HEK293 (cell line): ENCODE data around the gene LBX2.
A peak's percentile ranks its signal among the peaks of the same experiment; 100 is the strongest.

Experiments
- CTCF ChIA-PET: fragments of 350-600 bp; formaldehyde crosslinking; extraction: SDS; loops from one replicate; lab custom pipeline; 2021; ENCODE audit warnings: antibody characterized with exemption; lab: Yijun Ruan, JAX
- POLR2A ChIA-PET: fragments of 300-600 bp; formaldehyde crosslinking; extraction: SDS; loops from one replicate; lab custom pipeline; 2020; ENCODE audit warnings: antibody characterized with exemption, inconsistent platforms; lab: Yijun Ruan, JAX
- H3K27ac ChIP-seq: fragments of 200-500 bp; sonication (Bioruptor generic); 2 replicates; pipeline ENCODE4 v1.5.1; 2014; ENCODE audit warnings: low read depth, low read length, control low read depth, inconsistent platforms; ENCODE audit errors: extremely low read depth
- H3K36me3 ChIP-seq, 2 experiments: fragments of 200-500 bp in 1 of 2; sonication (Bioruptor generic) in 1 of 2; 1 replicate in 1 of 2; 2 replicates in 1 of 2; pipeline ENCODE4 v1.5.1; 2014 to 2017; ENCODE audit warnings: inconsistent platforms in 2 of 2, low read length in 2 of 2; ENCODE audit not compliant: control insufficient read depth in 2 of 2, insufficient read depth in 1 of 2
- H3K4me1 ChIP-seq: fragments of 200-500 bp; sonication (Bioruptor generic); 2 replicates; pipeline ENCODE4 v1.5.1; 2014; ENCODE audit warnings: mild to moderate bottlenecking, low read length, inconsistent platforms; ENCODE audit not compliant: control insufficient read depth, insufficient read depth
- H3K4me3 ChIP-seq: 2 replicates; pipeline ENCODE4 v1.5.1; 2011; ENCODE audit warnings: low read depth, mild to moderate bottlenecking, control low read depth, low read length, moderate library complexity
- H3K9me3 ChIP-seq: fragments of 200-500 bp; sonication (Bioruptor generic); 2 replicates; pipeline ENCODE4 v1.5.1; 2014; ENCODE audit warnings: low read depth, low read length, inconsistent platforms; ENCODE audit not compliant: control insufficient read depth, insufficient read depth
- MYNN ChIP-seq: fragments of 450-650 bp; formaldehyde crosslinking; IDR thresholded peaks from 2 replicates; pipeline ENCODE4 v1.5.1; 2016; ENCODE audit warnings: missing biosample characterization, missing genetic modification characterization, borderline replicate concordance
- SCRT2 ChIP-seq: fragments of 450-650 bp; formaldehyde crosslinking; IDR thresholded peaks from 2 replicates; pipeline ENCODE4 v1.5.1; 2016; ENCODE audit warnings: missing biosample characterization, missing genetic modification characterization
- SP3 ChIP-seq: fragments of 450-650 bp; formaldehyde crosslinking; IDR thresholded peaks from 2 replicates; pipeline ENCODE4 v1.5.1; 2016; ENCODE audit warnings: missing biosample characterization, missing genetic modification characterization
- TRIM28 ChIP-seq: IDR thresholded peaks from 2 replicates; pipeline ENCODE4 v1.6.1; 2011; ENCODE audit warnings: low read length, control low read depth, borderline replicate concordance
- ZBTB17 ChIP-seq: fragments of 450-650 bp; formaldehyde crosslinking; IDR thresholded peaks from 2 replicates; pipeline ENCODE4 v1.5.1; 2016; ENCODE audit warnings: missing biosample characterization, missing genetic modification characterization
- ZNF10 ChIP-seq: fragments of 450-650 bp; formaldehyde crosslinking; IDR thresholded peaks from 2 replicates; pipeline ENCODE4 v1.5.1; 2017; ENCODE audit warnings: missing biosample characterization, missing genetic modification characterization
- ZNF140 ChIP-seq: fragments of 450-650 bp; formaldehyde crosslinking; IDR thresholded peaks from 2 replicates; pipeline ENCODE4 v1.5.1; 2016; ENCODE audit warnings: missing biosample characterization, missing genetic modification characterization
- ZNF175 ChIP-seq: fragments of 450-650 bp; formaldehyde crosslinking; IDR thresholded peaks from 2 replicates; pipeline ENCODE4 v1.5.1; 2016; ENCODE audit warnings: missing biosample characterization, missing genetic modification characterization
- ZNF19 ChIP-seq: fragments of 450-650 bp; formaldehyde crosslinking; IDR thresholded peaks from 2 replicates; pipeline ENCODE4; 2016; ENCODE audit warnings: missing biosample characterization, missing genetic modification characterization, low read depth
- ZNF214 ChIP-seq: fragments of 450-650 bp; formaldehyde crosslinking; IDR thresholded peaks from 2 replicates; pipeline ENCODE4 v1.5.1; 2017; ENCODE audit warnings: missing biosample characterization, mild to moderate bottlenecking, missing genetic modification characterization, borderline replicate concordance
- ZNF341 ChIP-seq: fragments of 450-650 bp; formaldehyde crosslinking; IDR thresholded peaks from 2 replicates; pipeline ENCODE4; 2016; ENCODE audit warnings: low read depth, missing biosample characterization, missing genetic modification characterization
- ZNF501 ChIP-seq: fragments of 450-650 bp; formaldehyde crosslinking; IDR thresholded peaks from 2 replicates; pipeline ENCODE4 v1.5.1; 2016; ENCODE audit warnings: missing biosample characterization, missing genetic modification characterization
- ZNF558 ChIP-seq: fragments of 450-650 bp; formaldehyde crosslinking; IDR thresholded peaks from 2 replicates; pipeline ENCODE4 v1.5.1; 2016; ENCODE audit warnings: missing biosample characterization, missing genetic modification characterization
- ZNF571 ChIP-seq: fragments of 450-650 bp; formaldehyde crosslinking; IDR thresholded peaks from 2 replicates; pipeline ENCODE4 v1.5.0; 2017; ENCODE audit warnings: missing biosample characterization, missing genetic modification characterization
- ZNF610 ChIP-seq: fragments of 450-650 bp; formaldehyde crosslinking; IDR thresholded peaks from 2 replicates; pipeline ENCODE4 v1.5.1; 2016; ENCODE audit warnings: missing biosample characterization, missing genetic modification characterization, borderline replicate concordance
- ZNF629 ChIP-seq: fragments of 450-650 bp; formaldehyde crosslinking; IDR thresholded peaks from 2 replicates; pipeline ENCODE4 v1.5.1; 2017; ENCODE audit warnings: missing biosample characterization, missing genetic modification characterization
- ZNF639 ChIP-seq: fragments of 450-650 bp; formaldehyde crosslinking; IDR thresholded peaks from 2 replicates; pipeline ENCODE4 v1.5.1; 2016; ENCODE audit warnings: missing biosample characterization, missing genetic modification characterization
- ZNF76 ChIP-seq: fragments of 450-650 bp; formaldehyde crosslinking; IDR thresholded peaks from 2 replicates; pipeline ENCODE4; 2016; ENCODE audit warnings: low read depth, missing biosample characterization, missing genetic modification characterization, borderline replicate concordance
- TF ChIP-seq, protein P1 (sequence below): fragments of 450-650 bp; formaldehyde crosslinking; IDR thresholded peaks from 2 replicates; pipeline ENCODE4 v1.5.1; 2016; ENCODE audit warnings: missing biosample characterization, missing genetic modification characterization

The LBX2 gene

DNA sequence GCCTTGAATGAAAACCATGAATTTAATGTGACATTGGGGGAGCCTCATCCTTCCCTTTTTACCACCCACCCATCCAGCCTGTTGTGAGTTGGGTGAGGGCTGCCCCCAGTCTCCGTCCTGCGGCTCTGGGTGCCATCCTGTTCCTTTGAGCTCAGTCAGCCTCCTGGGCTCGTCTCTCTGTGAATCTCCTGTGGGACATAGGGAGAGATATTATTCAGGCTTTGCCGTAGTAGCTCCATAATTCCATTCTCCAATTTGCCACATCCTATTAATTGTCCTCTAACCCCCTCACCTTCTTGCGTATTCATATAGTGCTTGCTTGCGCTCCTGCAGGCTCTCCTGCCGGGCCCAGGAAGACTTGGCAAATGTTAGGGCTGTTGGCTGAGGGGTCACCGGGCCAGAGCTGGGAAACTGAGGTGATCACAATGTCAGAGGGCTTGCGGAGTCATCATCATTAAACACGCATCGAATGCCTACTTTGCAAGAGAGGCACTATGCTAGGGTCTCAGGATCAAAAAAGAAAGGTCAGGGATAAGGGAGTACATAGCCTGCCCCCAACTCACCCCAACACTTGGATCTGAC is 27.3 kb upstream of the LBX2 start:
- H3K4me1 ChIP-seq: no peaks in the 10 kb centered on the region; the same call in 1 of the 2 replicates
- H3K27ac ChIP-seq: no peak overlapping the region
- H3K9me3 ChIP-seq: no peaks in the 10 kb centered on the region
- TF ChIP-seq ZNF571 (tag by site-specific recombination) (no peak), TRIM28 (peak; percentile 72; the same call in 1 of the 2 replicates)
- TF ChIP-seq, all 188 proteins: peak for 1
- no peak overlapping the region for H3K4me3 ChIP-seq
- CTCF ChIA-PET: interaction anchor here (1.3 kb wide), 1 partner anchor 21 kb away, joined by 5 read pairs; no protein-coding TSS in a partner anchor
- POLR2A ChIA-PET: interaction anchor here (1.3 to 2.5 kb wide), 4 partner anchors 18 to 44 kb away, joined by 5 to 12 read pairs (median 6); partner anchors contain the start of genes CCDC142, PCGF1 and TTC31
- H3K36me3 ChIP-seq: peaks cover 7 to 46% of the 10 kb centered on the region in 2 experiments; a peak in 1 of 3 replicates

DNA sequence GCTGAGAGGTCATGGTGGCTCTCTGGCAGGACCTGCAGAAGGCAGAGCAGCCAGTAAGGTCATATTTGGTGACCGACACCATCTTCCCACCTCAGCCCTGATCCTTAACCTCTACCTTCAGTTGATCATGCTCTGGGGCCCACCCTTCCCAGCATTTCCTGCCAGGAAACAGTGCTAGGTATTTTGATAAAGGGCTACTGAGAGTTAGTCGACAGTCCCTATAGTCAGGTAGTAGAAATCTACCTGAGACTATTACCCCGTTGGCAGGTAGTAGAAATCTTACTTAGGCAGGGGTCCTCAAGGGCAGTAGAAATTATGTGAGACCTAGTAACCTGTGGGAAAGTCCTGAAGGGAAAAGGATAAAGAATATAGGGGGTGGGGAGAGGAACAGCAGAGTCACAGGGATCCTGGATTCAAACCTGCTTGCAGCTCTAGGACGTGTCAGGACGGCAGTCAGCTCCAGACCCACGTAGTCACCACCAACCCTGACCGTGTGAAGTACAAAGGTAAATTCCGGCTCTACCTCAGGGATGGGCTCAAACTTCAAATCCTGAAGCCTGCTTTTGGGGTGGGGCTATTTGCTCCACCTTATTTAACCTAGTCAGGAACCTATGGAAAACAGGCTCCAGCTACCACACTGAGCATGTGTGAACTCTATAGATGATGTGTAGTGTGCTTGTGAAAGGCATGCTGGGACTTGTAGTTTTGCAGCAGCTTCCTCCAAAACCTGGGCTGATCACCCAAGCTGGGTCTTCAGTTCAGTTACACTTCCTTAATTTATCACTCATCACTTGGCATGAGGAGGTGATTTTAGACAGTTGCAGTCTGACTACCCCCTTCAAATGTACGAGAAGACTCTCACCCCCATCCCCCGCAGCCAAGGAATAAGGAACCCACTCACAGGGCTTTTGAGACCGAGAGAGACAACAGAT is 26.6 kb upstream of the LBX2 start, which contains the start of gene DQX1:
Gene DQX1 (minus strand): TSS at position 515 of the 932 bp plus-strand sequence. CDS start 502 bp downstream, at position 13.
- ChIA-PET POLR2A (interaction anchor here (0.6 to 2.5 kb wide), 6 partner anchors 11 to 52 kb away, joined by 3 to 12 read pairs (median 6); partner anchors contain the start of genes CCDC142, PCGF1 and TTC31), CTCF (interaction anchor here (1.3 kb wide), 1 partner anchor 20 kb away, joined by 5 read pairs; no protein-coding TSS in a partner anchor)
- H3K4me3 ChIP-seq: no peak within 1 kb of the TSS
- no peak within 1 kb of the TSS for H3K27ac ChIP-seq
- H3K4me1 ChIP-seq: no peaks in the 10 kb centered on the region; the same call in 1 of the 2 replicates
- 0 out of 2 replicates have a peak, but pooled peaks have one; percentile 23 for TF ChIP-seq ZNF610
- peak; percentile 54; the same call in 1 of the 2 replicates for TF ChIP-seq ZNF76 (tag by site-specific recombination)
- TF ChIP-seq SP3 (tag by site-specific recombination): peak; percentile 43; the same call in 1 of the 2 replicates
- no peak for TF ChIP-seq ZNF341
- TF ChIP-seq MYNN (tag by site-specific recombination): no peak
- peak; percentile 65; the same call in 1 of the 2 replicates for TF ChIP-seq TRIM28
- peak; percentile 65 for TF ChIP-seq ZBTB17 (tag by site-specific recombination)
- peaks cover 7 to 38% of the 10 kb centered on the region in 2 experiments; a peak in 1 of 3 replicates for H3K36me3 ChIP-seq
- no peaks in the 10 kb centered on the region for H3K9me3 ChIP-seq

DNA sequence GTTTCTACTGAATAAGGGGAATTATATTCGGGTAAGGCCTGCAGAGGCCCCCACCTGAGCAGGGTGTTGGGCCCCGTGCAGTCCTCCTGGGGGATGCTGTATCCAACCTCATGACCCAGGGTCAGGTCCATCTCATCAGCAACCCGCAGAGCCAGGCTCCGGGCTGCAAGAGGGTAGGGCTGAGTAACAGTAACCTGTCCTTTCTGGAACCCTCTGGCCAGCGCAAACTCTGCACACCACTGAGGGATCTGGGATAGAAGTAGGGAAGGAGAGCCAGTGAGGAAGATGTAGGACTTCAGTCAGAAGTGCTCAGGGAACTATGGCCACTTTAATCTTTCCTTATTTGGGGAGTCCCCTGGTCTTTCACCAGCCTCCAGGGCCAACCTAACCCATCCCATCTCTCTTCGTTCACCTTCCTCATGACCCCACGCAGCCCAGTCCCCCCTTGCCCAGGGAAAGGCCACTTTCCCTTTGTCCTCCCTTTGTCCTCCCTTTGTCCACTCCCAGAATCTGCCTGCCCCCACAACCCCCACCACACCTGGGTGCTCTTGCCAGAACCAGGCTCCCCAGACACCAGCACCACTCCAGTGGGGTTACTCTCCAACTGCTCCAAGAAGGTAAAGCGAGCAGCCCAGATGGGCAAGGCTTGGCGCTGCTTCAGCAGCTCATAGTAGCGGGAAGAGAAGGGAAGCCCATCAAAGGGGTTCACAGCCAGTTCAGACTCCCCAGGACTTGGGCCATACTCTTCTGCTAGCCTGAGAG is 25.7 kb upstream of the LBX2 start:
- no peak for TF ChIP-seq ZNF19 (tag by site-specific recombination)
- no peak for TF ChIP-seq ZNF214 (tag by site-specific recombination)
- no peak for TF ChIP-seq ZNF558 (tag by site-specific recombination)
- TF ChIP-seq ZNF629: no peak
- TF ChIP-seq SCRT2: no peak
- TF ChIP-seq ZNF10: no peak
- no peak for TF ChIP-seq ZNF639
- TF ChIP-seq, protein P1, sequence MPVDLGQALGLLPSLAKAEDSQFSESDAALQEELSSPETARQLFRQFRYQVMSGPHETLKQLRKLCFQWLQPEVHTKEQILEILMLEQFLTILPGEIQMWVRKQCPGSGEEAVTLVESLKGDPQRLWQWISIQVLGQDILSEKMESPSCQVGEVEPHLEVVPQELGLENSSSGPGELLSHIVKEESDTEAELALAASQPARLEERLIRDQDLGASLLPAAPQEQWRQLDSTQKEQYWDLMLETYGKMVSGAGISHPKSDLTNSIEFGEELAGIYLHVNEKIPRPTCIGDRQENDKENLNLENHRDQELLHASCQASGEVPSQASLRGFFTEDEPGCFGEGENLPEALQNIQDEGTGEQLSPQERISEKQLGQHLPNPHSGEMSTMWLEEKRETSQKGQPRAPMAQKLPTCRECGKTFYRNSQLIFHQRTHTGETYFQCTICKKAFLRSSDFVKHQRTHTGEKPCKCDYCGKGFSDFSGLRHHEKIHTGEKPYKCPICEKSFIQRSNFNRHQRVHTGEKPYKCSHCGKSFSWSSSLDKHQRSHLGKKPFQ (tag by site-specific recombination): no peak
- TF ChIP-seq ZNF501 (tag by site-specific recombination): no peak
- no peak for TF ChIP-seq ZNF140 (tag by site-specific recombination)
- no peak for TF ChIP-seq ZNF175 (tag by site-specific recombination)
- Histone ChIP-seq H3K9me3 (no peaks in the 10 kb centered on the region), H3K4me1 (no peaks in the 10 kb centered on the region; the same call in 1 of the 2 replicates), H3K36me3 (peaks cover 7 to 36% of the 10 kb centered on the region in 2 experiments; a peak in 1 of 3 replicates), H3K27ac (no peak overlapping the region), H3K4me3 (no peak overlapping the region)
- ChIA-PET CTCF (interaction anchor here (1.3 kb wide), 1 partner anchor 19 kb away, joined by 5 read pairs; no protein-coding TSS in a partner anchor), POLR2A (interaction anchor here (1.0 to 1.4 kb wide), 3 partner anchors 17 to 51 kb away, joined by 5 to 9 read pairs (median 6); partner anchors contain the start of genes CCDC142, PCGF1 and TTC31)
